ENCODE results near the gene PCBP3. TPM values are rescaled to one million over a fixed set of nuclear protein-coding genes. Genes with fewer than 3 reads are reported as not detected.

PCBP3 gene
- total RNA-seq, 1 donor from 2014 or later = 5.0 TPM

DNA sequence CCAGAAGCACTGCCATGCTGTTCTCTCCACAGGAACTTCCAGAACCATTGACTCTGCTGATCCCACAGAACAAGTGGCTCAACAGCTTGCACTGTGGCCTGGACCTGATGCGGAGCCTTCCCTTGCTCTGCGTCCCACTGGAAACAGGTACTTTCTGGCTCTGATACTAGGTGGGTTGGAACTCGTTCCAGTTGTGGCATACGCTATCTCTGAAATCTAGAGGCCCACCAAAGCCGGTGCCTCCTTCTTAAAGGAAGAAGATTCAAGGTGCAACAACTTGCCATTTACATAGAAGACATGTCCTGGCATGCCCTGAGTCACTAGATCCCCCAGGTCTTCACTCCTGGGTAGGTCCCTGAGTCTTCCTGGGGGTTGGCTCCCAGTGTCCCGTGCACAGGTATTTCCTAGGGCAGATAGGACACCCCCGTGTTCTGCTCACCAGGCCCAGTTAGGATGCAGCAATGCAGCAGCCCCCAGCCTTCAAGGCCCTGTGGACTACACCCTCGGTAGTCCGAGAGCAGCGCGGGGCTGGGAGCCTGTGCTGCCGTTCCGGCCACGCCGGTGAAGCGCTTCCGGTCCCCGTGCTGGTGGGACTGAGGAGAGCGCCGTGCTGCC is 10.8 kb upstream of the PCBP3 start:
- Mint-ChIP-seq H3K4me1 (no peaks in the 10 kb centered on the region), H3K27ac (no peak overlapping the region), H3K27me3 (ENCODE audit: low read depth) (peaks cover 18% of the 10 kb centered on the region), H3K4me3 (no peak overlapping the region), H3K36me3 (no peaks in the 10 kb centered on the region), H3K9me3 (no peaks in the 10 kb centered on the region)
- TF ChIP-seq CTCF (IDR thresholded peaks at IDR 0.05; ENCODE audit: unreplicated experiment) = no peak
- DNase-seq (ENCODE audit: low spot score in 2 of 2, unreplicated experiment in 2 of 2) = no peak

GRCh38 chr21:45634511-45635183 is 8.9 kb upstream of the PCBP3 start:
- H3K27ac Mint-ChIP-seq = no peak overlapping the region
- DNase-seq (ENCODE audit: low spot score in 2 of 2, unreplicated experiment in 2 of 2) = no peak
- no peak overlapping the region for H3K4me3 Mint-ChIP-seq
- TF ChIP-seq CTCF (IDR thresholded peaks at IDR 0.05; ENCODE audit: unreplicated experiment) = no peak
- peaks cover 23% of the 10 kb centered on the region for H3K27me3 Mint-ChIP-seq (ENCODE audit: low read depth)
- H3K4me1 Mint-ChIP-seq = no peaks in the 10 kb centered on the region
- no peaks in the 10 kb centered on the region for H3K36me3 Mint-ChIP-seq
- H3K9me3 Mint-ChIP-seq = no peaks in the 10 kb centered on the region

DNA sequence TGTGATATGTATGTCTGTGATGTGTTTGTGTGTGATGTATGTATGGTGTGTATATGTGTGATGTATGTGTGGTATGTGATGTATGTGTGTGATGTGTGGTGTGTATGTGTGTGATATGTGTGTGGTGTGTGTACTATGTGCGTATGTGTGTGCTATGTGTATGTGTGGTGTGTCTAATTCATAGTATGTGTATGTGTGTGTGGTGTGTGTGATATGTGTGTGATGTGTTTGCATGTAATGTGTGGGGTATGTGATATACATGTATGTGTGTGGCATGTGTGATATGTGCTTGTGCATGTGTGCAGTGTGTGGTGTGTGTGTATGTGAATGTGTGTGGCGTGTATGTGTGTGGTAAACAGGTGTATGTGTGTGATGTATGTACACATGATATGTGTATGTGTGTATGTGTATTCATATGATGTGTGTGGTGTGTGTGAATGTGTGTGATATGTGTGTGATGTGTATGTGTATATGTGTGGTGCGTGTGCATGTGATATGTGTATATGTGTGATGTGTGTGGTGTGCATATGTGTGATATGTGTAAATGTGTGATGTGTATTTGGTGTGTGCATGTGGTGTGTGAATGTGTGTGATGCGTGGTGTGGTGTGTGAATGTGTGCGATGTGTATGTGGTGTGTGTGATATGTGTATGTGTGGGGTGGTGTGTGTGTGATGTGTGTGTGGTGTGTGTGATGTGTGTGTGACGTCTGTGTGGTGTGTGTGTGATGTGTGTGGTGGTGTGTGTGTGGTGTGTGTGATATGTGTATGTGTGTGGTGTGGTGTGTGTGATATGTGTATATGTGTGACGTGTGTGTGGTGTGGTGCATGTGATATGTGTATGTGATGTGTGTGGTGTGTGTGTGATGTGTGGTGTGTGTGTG is 8.0 kb upstream of the PCBP3 start:
- Mint-ChIP-seq H3K36me3 (no peaks in the 10 kb centered on the region), H3K4me1 (no peaks in the 10 kb centered on the region), H3K4me3 (no peak overlapping the region), H3K27me3 (ENCODE audit: low read depth) (peaks cover 26% of the 10 kb centered on the region), H3K9me3 (no peaks in the 10 kb centered on the region), H3K27ac (no peak overlapping the region)
- no peak for DNase-seq (ENCODE audit: low spot score in 2 of 2, unreplicated experiment in 2 of 2)
- TF ChIP-seq CTCF (IDR thresholded peaks at IDR 0.05; ENCODE audit: unreplicated experiment) = no peak

- DNase-seq (ENCODE audit: low spot score in 2 of 2, unreplicated experiment in 2 of 2) = no peak
- Mint-ChIP-seq H3K27me3 (ENCODE audit: low read depth) (peaks cover 35% of the 10 kb centered on the region), H3K4me1 (no peaks in the 10 kb centered on the region), H3K9me3 (no peaks in the 10 kb centered on the region), H3K36me3 (no peaks in the 10 kb centered on the region), H3K4me3 (no peak overlapping the region), H3K27ac (no peak overlapping the region)
- TF ChIP-seq CTCF (IDR thresholded peaks at IDR 0.05; ENCODE audit: unreplicated experiment) = no peak
These were observed 7.1 kb upstream of the PCBP3 start for GRCh38 chr21:45636459-45636858.

DNA sequence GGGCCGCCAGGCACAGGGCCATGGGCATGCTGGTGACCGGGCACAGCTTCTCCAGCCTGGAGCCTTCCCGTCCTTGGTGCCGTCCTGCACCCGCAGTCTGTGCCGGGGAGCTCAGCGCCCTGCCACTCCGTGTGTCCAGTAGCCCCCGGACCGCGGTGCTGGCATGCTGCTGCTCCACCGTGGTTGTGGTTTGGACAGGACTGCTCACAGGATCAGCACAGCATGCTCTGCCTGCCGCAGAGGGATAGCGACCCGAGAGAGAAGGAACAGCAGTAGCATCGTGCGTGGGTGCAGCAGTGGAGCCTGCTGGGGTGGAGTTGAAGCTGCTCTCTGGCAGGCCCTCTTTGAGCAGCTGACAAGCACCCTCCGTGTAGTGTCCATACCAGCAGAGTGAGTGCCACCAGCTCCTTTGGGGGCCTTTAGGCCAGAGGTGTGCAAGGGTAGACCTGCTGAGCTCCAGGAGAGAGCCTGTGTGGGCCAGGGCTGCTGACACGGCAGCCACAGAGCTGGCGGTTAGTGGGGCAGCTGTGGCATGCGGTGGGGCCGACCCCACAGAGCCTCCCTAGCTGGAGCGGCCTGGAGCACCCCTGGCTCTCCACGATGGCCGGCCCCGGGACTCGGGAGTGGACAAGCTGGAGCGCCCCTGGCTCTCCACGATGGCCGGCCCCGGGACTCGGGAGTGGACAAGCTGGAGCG is 6.4 kb upstream of the PCBP3 start:
- DNase-seq (ENCODE audit: low spot score in 2 of 2, unreplicated experiment in 2 of 2) = no peak
- Mint-ChIP-seq H3K4me3 (no peak overlapping the region), H3K36me3 (no peaks in the 10 kb centered on the region), H3K4me1 (no peaks in the 10 kb centered on the region), H3K27me3 (ENCODE audit: low read depth) (peaks cover 40% of the 10 kb centered on the region), H3K9me3 (no peaks in the 10 kb centered on the region), H3K27ac (no peak overlapping the region)
- no peak for TF ChIP-seq CTCF (IDR thresholded peaks at IDR 0.05; ENCODE audit: unreplicated experiment)

Measured in mesothelial cell of epicardium (in vitro differentiated cells).